NCI-H345 treated with DMSO at 0.1 percent for 48 hours (cell line): ENCODE measurements around the gene ZFP62.

ENCODE experiments used
- DNase-seq: peaks from one replicate; lab custom pipeline; 2025; ENCODE audit not compliant: unreplicated experiment; lab: John Stamatoyannopoulos, UW

The ZFP62 gene

GRCh38 chr5:180810959-180811622, 50.0 kb downstream of the ZFP62 start:
- no peak for DNase-seq

- DNase-seq = peak; percentile 91
Observed at GRCh38 chr5:180810210-180810958, 50.7 kb downstream of the ZFP62 start.

GRCh38 chr5:180809403-180810209, 51.5 kb downstream of the ZFP62 start:
- peak; percentile 78 for DNase-seq

GRCh38 chr5:180808461-180809000, 52.5 kb downstream of the ZFP62 start:
- DNase-seq = no peak

- DNase-seq = no peak
Observed at GRCh38 chr5:180807654-180808414, 53.2 kb downstream of the ZFP62 start.

GRCh38 chr5:180807046-180807445, 54.0 kb downstream of the ZFP62 start:
- no peak for DNase-seq

- no peak for DNase-seq
Observed at GRCh38 chr5:180806351-180807011, 54.6 kb downstream of the ZFP62 start.

- no peak for DNase-seq
Observed at GRCh38 chr5:180804129-180804618, 56.9 kb downstream of the ZFP62 start.

- DNase-seq = no peak
Observed at GRCh38 chr5:180803181-180804128, 57.6 kb downstream of the ZFP62 start.

- DNase-seq = peak; percentile 36
Observed at GRCh38 chr5:180802325-180803180, 58.5 kb downstream of the ZFP62 start, which contains the start of gene MGAT1. Gene MGAT1, minus strand, starts transcription at chr5:180802806. Its CDS starts 9,835 bp downstream, at chr5:180792971.

GRCh38 chr5:180801596-180802324, 59.3 kb downstream of the ZFP62 start:
- DNase-seq = no peak

- DNase-seq = no peak
Observed at GRCh38 chr5:180799902-180800801, 60.9 kb downstream of the ZFP62 start.

- no peak for DNase-seq
Observed at GRCh38 chr5:180799194-180799593, 61.9 kb downstream of the ZFP62 start.

GRCh38 chr5:180798193-180798592, 62.9 kb downstream of the ZFP62 start:
- no peak for DNase-seq
